ENCODE results near the gene MKI67. TPM values are rescaled to one million over a fixed set of nuclear protein-coding genes. Genes with fewer than 3 reads are reported as not detected.
"Not testable (repeated sequence)": the region's sequence is repeated elsewhere in the genome, so short reads cannot be mapped to it uniquely, and the experiment has no call there.

The MKI67 gene
- 100 to 1,000 TPM; 333 to 418 TPM for total RNA-seq

GRCh38 chr10:128125944-128126764, at the start of gene MKI67:
Gene MKI67 (minus strand): TSS chr10:128126423. CDS start chr10:128125667, 756 bp downstream.
- peak within 1 kb of the TSS; percentile 98 for H3K4me3 Mint-ChIP-seq
- H3K36me3 Mint-ChIP-seq, result peaks cover 41% of the 10 kb centered on the region
- DNase-seq, result peak; percentile 96
- H3K27ac Mint-ChIP-seq, result peak within 1 kb of the TSS; percentile 93
- CTCF ChIA-PET, result interaction anchor here (0.7 to 2.1 kb wide), 11 partner anchors 10 to 79 kb away, joined by 3 to 7 read pairs (median 4); no protein-coding TSS in a partner anchor
- H3K4me1 Mint-ChIP-seq, result peaks cover 42% of the 10 kb centered on the region
- ATAC-seq, result peak; percentile 89
- peaks cover 7% of the 10 kb centered on the region for H3K27me3 Mint-ChIP-seq
- H3K9me3 Mint-ChIP-seq (ENCODE audit: low read depth), result no peaks in the 10 kb centered on the region

- H3K9me3 Mint-ChIP-seq (ENCODE audit: low read depth), result peaks cover 7% of the 10 kb centered on the region
- H3K36me3 Mint-ChIP-seq, result peaks cover 6% of the 10 kb centered on the region
- CTCF ChIA-PET, result interaction anchor here (0.6 to 4.4 kb wide), 9 partner anchors 11 to 778 kb away, joined by 3 to 35 read pairs (median 3); no protein-coding TSS in a partner anchor
- peaks cover 8% of the 10 kb centered on the region for H3K4me1 Mint-ChIP-seq
- H3K27ac Mint-ChIP-seq, result no peak overlapping the region
- peaks cover 25% of the 10 kb centered on the region for H3K27me3 Mint-ChIP-seq
- no peak overlapping the region for H3K4me3 Mint-ChIP-seq
- no peak for DNase-seq
- no peak for ATAC-seq
These were observed 48.6 kb upstream of the MKI67 start for GRCh38 chr10:128174581-128175559.

- no peak for ATAC-seq
- H3K27ac Mint-ChIP-seq, result no peak overlapping the region
- CTCF ChIA-PET, result interaction anchor here (1.1 to 3.5 kb wide), 2 partner anchors 14 to 23 kb away, joined by 3 to 14 read pairs; no protein-coding TSS in a partner anchor
These were observed 47.2 kb upstream of the MKI67 start for GRCh38 chr10:128173386-128173785.

GRCh38 chr10:128172756-128173155, 46.5 kb upstream of the MKI67 start:
- no peak for DNase-seq
- peaks cover 6% of the 10 kb centered on the region for H3K36me3 Mint-ChIP-seq
- CTCF ChIA-PET, result interaction anchor here (0.6 kb wide), 1 partner anchor 23 kb away, joined by 3 read pairs; no protein-coding TSS in a partner anchor
- H3K4me1 Mint-ChIP-seq, result no peaks in the 10 kb centered on the region
- peaks cover 40% of the 10 kb centered on the region for H3K27me3 Mint-ChIP-seq
- no peak for ATAC-seq
- no peak overlapping the region for H3K27ac Mint-ChIP-seq
- H3K9me3 Mint-ChIP-seq (ENCODE audit: low read depth), result peaks cover 7% of the 10 kb centered on the region
- no peak overlapping the region for H3K4me3 Mint-ChIP-seq

More at GRCh38 chr10:128173386-128173785, 47.2 kb upstream of the MKI67 start:
- Mint-ChIP-seq H3K9me3 (ENCODE audit: low read depth) (peaks cover 7% of the 10 kb centered on the region), H3K36me3 (peaks cover 6% of the 10 kb centered on the region), H3K27me3 (peaks cover 35% of the 10 kb centered on the region), H3K4me1 (peaks cover 2% of the 10 kb centered on the region), H3K4me3 (no peak overlapping the region)
- DNase-seq, result no peak

- no peaks in the 10 kb centered on the region for H3K4me1 Mint-ChIP-seq
- ATAC-seq, result no peak
- H3K27ac Mint-ChIP-seq, result no peak overlapping the region
- CTCF ChIA-PET, result interaction anchor here (1.8 kb wide), 1 partner anchor 8 kb away, joined by 9 read pairs; no protein-coding TSS in a partner anchor
- no peak for DNase-seq
- H3K4me3 Mint-ChIP-seq, result no peak overlapping the region
- H3K9me3 Mint-ChIP-seq (ENCODE audit: low read depth), result peaks cover 5% of the 10 kb centered on the region
- peaks cover 5% of the 10 kb centered on the region for H3K36me3 Mint-ChIP-seq
- H3K27me3 Mint-ChIP-seq, result peaks cover 39% of the 10 kb centered on the region
These were observed 43.7 kb upstream of the MKI67 start for GRCh38 chr10:128169811-128170379.

- H3K36me3 Mint-ChIP-seq, result no peaks in the 10 kb centered on the region
- no peak for ATAC-seq
- H3K9me3 Mint-ChIP-seq (ENCODE audit: low read depth), result peaks cover 3% of the 10 kb centered on the region
- H3K4me3 Mint-ChIP-seq, result no peak overlapping the region
- DNase-seq, result no peak
- CTCF ChIA-PET, result no interaction called here
- peaks cover 38% of the 10 kb centered on the region for H3K27me3 Mint-ChIP-seq
- no peaks in the 10 kb centered on the region for H3K4me1 Mint-ChIP-seq
- no peak overlapping the region for H3K27ac Mint-ChIP-seq
These were observed 41.8 kb upstream of the MKI67 start for GRCh38 chr10:128167926-128168520.

GRCh38 chr10:128167123-128167522, 40.9 kb upstream of the MKI67 start:
- not testable (repeated sequence) for H3K9me3 Mint-ChIP-seq (ENCODE audit: low read depth); H3K36me3 Mint-ChIP-seq; H3K27ac Mint-ChIP-seq; ATAC-seq; H3K4me3 Mint-ChIP-seq; H3K4me1 Mint-ChIP-seq; DNase-seq
- CTCF ChIA-PET, result interaction anchor here (1.0 to 1.1 kb wide), 2 partner anchors 18 to 97 kb away, joined by 3 read pairs; no protein-coding TSS in a partner anchor
- peaks cover 38% of the 10 kb centered on the region for H3K27me3 Mint-ChIP-seq

GRCh38 chr10:128166151-128166550, 39.9 kb upstream of the MKI67 start:
- Mint-ChIP-seq H3K27ac (no peak overlapping the region), H3K9me3 (ENCODE audit: low read depth) (no peaks in the 10 kb centered on the region), H3K36me3 (no peaks in the 10 kb centered on the region), H3K4me3 (no peak overlapping the region), H3K27me3 (peaks cover 37% of the 10 kb centered on the region), H3K4me1 (peaks cover 11% of the 10 kb centered on the region)
- no peak for ATAC-seq
- CTCF ChIA-PET, result interaction anchor here (0.8 to 2.4 kb wide), 4 partner anchors 12 to 46 kb away, joined by 3 to 8 read pairs (median 3); no protein-coding TSS in a partner anchor
- no peak for DNase-seq

- H3K9me3 Mint-ChIP-seq (ENCODE audit: low read depth), result no peaks in the 10 kb centered on the region
- peak; percentile 28 for DNase-seq
- no peaks in the 10 kb centered on the region for H3K36me3 Mint-ChIP-seq
- H3K4me3 Mint-ChIP-seq, result no peak overlapping the region
- peaks cover 33% of the 10 kb centered on the region for H3K27me3 Mint-ChIP-seq
- ATAC-seq, result no peak
- CTCF ChIA-PET, result interaction anchor here (0.8 to 2.4 kb wide), 2 partner anchors 13 to 15 kb away, joined by 3 to 8 read pairs; no protein-coding TSS in a partner anchor
- peaks cover 17% of the 10 kb centered on the region for H3K4me1 Mint-ChIP-seq
- no peak overlapping the region for H3K27ac Mint-ChIP-seq
These were observed 39.3 kb upstream of the MKI67 start for GRCh38 chr10:128165536-128165935.

- CTCF ChIA-PET, result interaction anchor here (1.1 to 1.6 kb wide), 4 partner anchors 11 to 152 kb away, joined by 3 to 5 read pairs (median 4); no protein-coding TSS in a partner anchor
- no peak for ATAC-seq
- H3K36me3 Mint-ChIP-seq, result no peaks in the 10 kb centered on the region
- no peaks in the 10 kb centered on the region for H3K9me3 Mint-ChIP-seq (ENCODE audit: low read depth)
- H3K27ac Mint-ChIP-seq, result no peak overlapping the region
- no peak for DNase-seq
- peaks cover 22% of the 10 kb centered on the region for H3K27me3 Mint-ChIP-seq
- H3K4me1 Mint-ChIP-seq, result peaks cover 27% of the 10 kb centered on the region
- no peak overlapping the region for H3K4me3 Mint-ChIP-seq
These were observed 37.5 kb upstream of the MKI67 start for GRCh38 chr10:128163701-128164100.

- H3K4me3 Mint-ChIP-seq, result no peak overlapping the region
- H3K9me3 Mint-ChIP-seq (ENCODE audit: low read depth), result no peaks in the 10 kb centered on the region
- peak overlapping the region; percentile 44 for H3K27ac Mint-ChIP-seq
- ATAC-seq (no peak), DNase-seq (no peak)
- CTCF ChIA-PET, result interaction anchor here (0.7 to 3.3 kb wide), 3 partner anchors 10 to 51 kb away, joined by 3 to 19 read pairs (median 9); no protein-coding TSS in a partner anchor
- no peaks in the 10 kb centered on the region for H3K36me3 Mint-ChIP-seq
- peaks cover 27% of the 10 kb centered on the region for H3K4me1 Mint-ChIP-seq
- H3K27me3 Mint-ChIP-seq, result peaks cover 21% of the 10 kb centered on the region
These were observed 34.8 kb upstream of the MKI67 start for GRCh38 chr10:128161031-128161430.

GRCh38 chr10:128160297-128160711, 34.1 kb upstream of the MKI67 start:
- Mint-ChIP-seq H3K36me3 (no peaks in the 10 kb centered on the region), H3K27me3 (peaks cover 23% of the 10 kb centered on the region), H3K4me1 (peaks cover 27% of the 10 kb centered on the region), H3K4me3 (no peak overlapping the region), H3K9me3 (ENCODE audit: low read depth) (no peaks in the 10 kb centered on the region), H3K27ac (peak overlapping the region; percentile 68)
- CTCF ChIA-PET, result interaction anchor here (0.8 to 3.3 kb wide), 3 partner anchors 9 to 52 kb away, joined by 3 to 19 read pairs (median 3); no protein-coding TSS in a partner anchor
- no peak for DNase-seq
- ATAC-seq, result no peak
